Esophagus muscularis mucosa (tissue), 4 donors: ENCODE results near the gene PSMD5. TPM values are rescaled to one million over a fixed set of nuclear protein-coding genes. Genes with fewer than 3 reads are reported as not detected.

Source experiments
- DNase-seq: peaks from one replicate; pipeline ENCODE4 v3.0.0-alpha.2; 2017; ENCODE audit errors: extremely low spot score
- H3K27ac ChIP-seq, 4 donors: fragments of 200-600 bp; sonication (generic); replicated peaks in 1 of 4; 1 replicate in 3 of 4; 2 replicates in 1 of 4; pipeline ENCODE4 v1.5.1; 2016 to 2019; ENCODE audit warnings: mild to moderate bottlenecking in 1 of 4
- H3K27me3 ChIP-seq, 4 donors: fragments of 200-600 bp; sonication (generic); one replicate each; pipeline versions ENCODE4 v1.5.1 to v1.6.0; 2016 to 2019
- H3K36me3 ChIP-seq, 4 donors: fragments of 200-600 bp; sonication (generic); one replicate each; pipeline ENCODE4 v1.5.1; 2016 to 2019
- H3K4me1 ChIP-seq, 4 donors: fragments of 200-600 bp; sonication (generic); one replicate each; pipeline ENCODE4 v1.5.1; 2016 to 2019
- H3K4me3 ChIP-seq, 4 donors: fragments of 200-600 bp; sonication (generic); 1 replicate in 2 of 4; 2 replicates in 2 of 4; pipeline ENCODE4 v1.5.1; 2016 to 2019; ENCODE audit warnings: mild to moderate bottlenecking in 4 of 4, moderate library complexity in 1 of 4
- H3K9me3 ChIP-seq, 4 donors: fragments of 200-600 bp; sonication (generic); 1 replicate in 3 of 4; 2 replicates in 1 of 4; pipeline ENCODE4 v1.5.1; 2016 to 2019
- EP300 ChIP-seq: sonication (generic); formaldehyde crosslinking; IDR thresholded peaks from one replicate; pipeline ENCODE4 v1.6.1; 2017; ENCODE audit warnings: antibody characterized with exemption
- POLR2A ChIP-seq: fragments of 450-650 bp; IDR thresholded peaks from one replicate; pipeline ENCODE4 v1.6.1; 2017; ENCODE audit warnings: antibody characterized with exemption, moderate library complexity, mild to moderate bottlenecking, low read depth
- POLR2AphosphoS5 ChIP-seq, 2 donors: sonication (generic); formaldehyde crosslinking; IDR thresholded peaks; one replicate each; pipeline ENCODE4 v1.6.1; 2017; ENCODE audit warnings: antibody characterized with exemption in 2 of 2
- WGBS: methylation state at CpG from one replicate; pipeline ENCODE4 v1.1.5; 2018; 5-methylcytosine and 5-hydroxymethylcytosine counted together
- intact Hi-C: fragments of 100-400 bp; cut with DNase I; formaldehyde crosslinking; loops from one replicate; pipeline ENCODE4 v1.15.1; 2023
- total RNA-seq, 4 donors: library from RNA; depleted of rRNA; stranded (reverse); fragments of >200 nt; gene quantifications; one replicate each; pipeline versions ENCODE4 v1.1.0 to v1.2.1, GENCODE V29; 2016
- TF ChIP-seq, protein P1 (sequence below), 3 experiments: fragments of 200-600 bp in 2 of 3; fragments of 450-650 bp in 1 of 3; sonication (generic) in 2 of 3; IDR thresholded peaks; one replicate each; pipeline ENCODE4 v1.5.1; 2017 to 2019; ENCODE audit warnings: antibody characterized with exemption in 3 of 3, mild to moderate bottlenecking in 2 of 3, moderate library complexity in 1 of 3

The PSMD5 gene
- total RNA-seq, 4 donors from 2014 or later: 22.0 to 30.7 (median 25.8) TPM

- intact Hi-C loops: loop anchor here (5.0 kb wide), 1 partner anchor 207 kb away; the partner anchor contains the start of gene CNTRL
- WGBS: 79% methylated on average over 5 of the region's 5 CpGs
These were observed 22.5 kb upstream of the PSMD5 start for GRCh38 chr9:120865176-120865575.

GRCh38 chr9:120864719-120865118, 22.0 kb upstream of the PSMD5 start:
- WGBS: 93% methylated on average over 5 of the region's 5 CpGs

More at GRCh38 chr9:120865176-120865575, 22.5 kb upstream of the PSMD5 start:
- Histone ChIP-seq H3K36me3 (peaks cover 31 to 72% (median 51%) of the 10 kb centered on the region in 4 donors), H3K27me3 (no peaks in the 10 kb centered on the region), H3K4me3 (no peak overlapping the region), H3K27ac (no peak overlapping the region), H3K4me1 (peaks cover 6 to 22% (median 21%) of the 10 kb centered on the region in 4 donors), H3K9me3 (no peaks in the 10 kb centered on the region)
- no peak for DNase-seq
- TF ChIP-seq, protein P1, sequence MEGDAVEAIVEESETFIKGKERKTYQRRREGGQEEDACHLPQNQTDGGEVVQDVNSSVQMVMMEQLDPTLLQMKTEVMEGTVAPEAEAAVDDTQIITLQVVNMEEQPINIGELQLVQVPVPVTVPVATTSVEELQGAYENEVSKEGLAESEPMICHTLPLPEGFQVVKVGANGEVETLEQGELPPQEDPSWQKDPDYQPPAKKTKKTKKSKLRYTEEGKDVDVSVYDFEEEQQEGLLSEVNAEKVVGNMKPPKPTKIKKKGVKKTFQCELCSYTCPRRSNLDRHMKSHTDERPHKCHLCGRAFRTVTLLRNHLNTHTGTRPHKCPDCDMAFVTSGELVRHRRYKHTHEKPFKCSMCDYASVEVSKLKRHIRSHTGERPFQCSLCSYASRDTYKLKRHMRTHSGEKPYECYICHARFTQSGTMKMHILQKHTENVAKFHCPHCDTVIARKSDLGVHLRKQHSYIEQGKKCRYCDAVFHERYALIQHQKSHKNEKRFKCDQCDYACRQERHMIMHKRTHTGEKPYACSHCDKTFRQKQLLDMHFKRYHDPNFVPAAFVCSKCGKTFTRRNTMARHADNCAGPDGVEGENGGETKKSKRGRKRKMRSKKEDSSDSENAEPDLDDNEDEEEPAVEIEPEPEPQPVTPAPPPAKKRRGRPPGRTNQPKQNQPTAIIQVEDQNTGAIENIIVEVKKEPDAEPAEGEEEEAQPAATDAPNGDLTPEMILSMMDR (IDR thresholded peaks at IDR 0.05): no peak
- TF ChIP-seq POLR2AphosphoS5 (IDR thresholded peaks at IDR 0.05): no peak
- no peak for TF ChIP-seq EP300
- TF ChIP-seq POLR2A: no peak

GRCh38 chr9:120863833-120864232, 21.1 kb upstream of the PSMD5 start:
- H3K4me3 ChIP-seq: no peak overlapping the region
- H3K4me1 ChIP-seq: peaks cover 6 to 11% (median 10%) of the 10 kb centered on the region in 4 donors
- WGBS: 80% methylated on average over 7 of the region's 7 CpGs
- intact Hi-C loops: no loop called here
- no peak for DNase-seq
- H3K9me3 ChIP-seq: no peaks in the 10 kb centered on the region
- H3K27ac ChIP-seq: no peak overlapping the region
- H3K36me3 ChIP-seq: peaks cover 39 to 81% (median 59%) of the 10 kb centered on the region in 4 donors
- no peaks in the 10 kb centered on the region for H3K27me3 ChIP-seq
- TF ChIP-seq, protein P1 (IDR thresholded peaks at IDR 0.05): no peak
- TF ChIP-seq POLR2A: no peak
- TF ChIP-seq POLR2AphosphoS5 (IDR thresholded peaks at IDR 0.05): no peak
- TF ChIP-seq EP300: no peak

More at GRCh38 chr9:120864719-120865118, 22.0 kb upstream of the PSMD5 start:
- Histone ChIP-seq H3K4me1 (peaks cover 6 to 18% (median 18%) of the 10 kb centered on the region in 4 donors), H3K27me3 (no peaks in the 10 kb centered on the region), H3K27ac (no peak overlapping the region), H3K36me3 (peaks cover 36 to 72% (median 53%) of the 10 kb centered on the region in 4 donors), H3K9me3 (no peaks in the 10 kb centered on the region), H3K4me3 (no peak overlapping the region)
- TF ChIP-seq, protein P1 (IDR thresholded peaks at IDR 0.05): no peak
- no peak for TF ChIP-seq POLR2A
- intact Hi-C loops: loop anchor here (5.0 kb wide), 1 partner anchor 208 kb away; the partner anchor contains the start of gene CNTRL
- no peak for DNase-seq

GRCh38 chr9:120862452-120862851, 19.7 kb upstream of the PSMD5 start:
- H3K4me1 ChIP-seq: no peaks in the 10 kb centered on the region
- intact Hi-C loops: no loop called here
- peaks cover 44 to 94% (median 71%) of the 10 kb centered on the region in 4 donors for H3K36me3 ChIP-seq
- no peaks in the 10 kb centered on the region for H3K27me3 ChIP-seq
- WGBS: 86% methylated on average over 12 of the region's 12 CpGs
- no peak overlapping the region for H3K4me3 ChIP-seq
- H3K9me3 ChIP-seq: no peaks in the 10 kb centered on the region
- no peak for DNase-seq
- no peak overlapping the region for H3K27ac ChIP-seq
- TF ChIP-seq POLR2AphosphoS5 (IDR thresholded peaks at IDR 0.05) (no peak), EP300 (no peak), POLR2A (no peak)
- TF ChIP-seq, protein P1 (IDR thresholded peaks at IDR 0.05): no peak

GRCh38 chr9:120861935-120862334, 19.2 kb upstream of the PSMD5 start:
- H3K36me3 ChIP-seq: peaks cover 49 to 100% (median 75%) of the 10 kb centered on the region in 4 donors
- 94% methylated on average over 6 of the region's 6 CpGs for WGBS

More at GRCh38 chr9:120861935-120862334, 19.2 kb upstream of the PSMD5 start:
- no peak for DNase-seq
- intact Hi-C loops: no loop called here
- no peaks in the 10 kb centered on the region for H3K27me3 ChIP-seq
- H3K4me1 ChIP-seq: no peaks in the 10 kb centered on the region
- H3K27ac ChIP-seq: no peak overlapping the region
- no peaks in the 10 kb centered on the region for H3K9me3 ChIP-seq
- no peak for TF ChIP-seq POLR2AphosphoS5 (IDR thresholded peaks at IDR 0.05)
- TF ChIP-seq, protein P1 (IDR thresholded peaks at IDR 0.05): no peak
- TF ChIP-seq EP300: no peak
- TF ChIP-seq POLR2A: no peak
- no peak overlapping the region for H3K4me3 ChIP-seq
